GM12892 (cell line): ENCODE measurements around the gene LY86.

Experiments used
- DNase-seq: peaks from one replicate; pipeline ENCODE4 v3.0.0; 2011; ENCODE audit not compliant: insufficient read length
- FAIRE-seq: peaks from 2 replicates; lab custom pipeline; 2011; peaks lifted over from hg19 to GRCh38; lab: Jason Lieb, UNC
- POLR2A ChIP-seq: IDR thresholded peaks from 2 replicates; pipeline ENCODE4 v1.6.1; 2011; ENCODE audit warnings: low read depth, low read length, control low read depth
- POLR2AphosphoS5 ChIP-seq: IDR thresholded peaks from 2 replicates; pipeline ENCODE4 v1.6.1; 2011; ENCODE audit warnings: low read depth, low read length, control low read depth
- TAF1 ChIP-seq: IDR thresholded peaks from 2 replicates; pipeline ENCODE4 v1.6.1; 2011; ENCODE audit warnings: low read depth, mild to moderate bottlenecking, control low read depth, low read length, borderline replicate concordance

LY86 gene

GRCh38 chr6:6690144-6690483 is 101.6 kb downstream of the LY86 start:
- TF ChIP-seq TAF1 = no peak
- no peak for TF ChIP-seq POLR2AphosphoS5
- TF ChIP-seq POLR2A = no peak
- DNase-seq = no peak
- no peak for FAIRE-seq

- DNase-seq (no peak), FAIRE-seq (no peak)
- no peak for TF ChIP-seq POLR2AphosphoS5
- no peak for TF ChIP-seq POLR2A
- TF ChIP-seq TAF1 = no peak
Measured at GRCh38 chr6:6694368-6694780, 105.9 kb downstream of the LY86 start.

GRCh38 chr6:6694825-6695624 is 106.5 kb downstream of the LY86 start:
- FAIRE-seq (no peak), DNase-seq (no peak)
- TF ChIP-seq POLR2AphosphoS5 (no peak), TAF1 (no peak), POLR2A (no peak)

- TF ChIP-seq POLR2A (no peak), TAF1 (no peak), POLR2AphosphoS5 (no peak)
- DNase-seq (no peak), FAIRE-seq (no peak)
Measured at GRCh38 chr6:6695625-6696276, 107.2 kb downstream of the LY86 start.

GRCh38 chr6:6696867-6697531 is 108.5 kb downstream of the LY86 start:
- peak; percentile 35 for DNase-seq
- no peak for TF ChIP-seq POLR2A
- TF ChIP-seq POLR2AphosphoS5 = no peak
- no peak for TF ChIP-seq TAF1
- no peak for FAIRE-seq

- DNase-seq (no peak), FAIRE-seq (no peak)
- TF ChIP-seq POLR2A (no peak), POLR2AphosphoS5 (no peak), TAF1 (no peak)
Measured at GRCh38 chr6:6697620-6698019, 109.1 kb downstream of the LY86 start.

GRCh38 chr6:6699741-6700367 is 111.3 kb downstream of the LY86 start:
- DNase-seq (no peak), FAIRE-seq (no peak)

GRCh38 chr6:6700407-6701270 is 112.1 kb downstream of the LY86 start:
- no peak for FAIRE-seq
- TF ChIP-seq POLR2A (no peak), TAF1 (no peak), POLR2AphosphoS5 (no peak)
- DNase-seq = no peak

More at GRCh38 chr6:6699741-6700367, 111.3 kb downstream of the LY86 start:
- no peak for TF ChIP-seq POLR2A
- no peak for TF ChIP-seq TAF1
- TF ChIP-seq POLR2AphosphoS5 = no peak

- no peak for DNase-seq
- TF ChIP-seq POLR2AphosphoS5 = no peak
- FAIRE-seq = no peak
Measured at GRCh38 chr6:6701864-6702263, 113.3 kb downstream of the LY86 start.

GRCh38 chr6:6703699-6704098 is 115.2 kb downstream of the LY86 start:
- FAIRE-seq (no peak), DNase-seq (no peak)
- no peak for TF ChIP-seq POLR2AphosphoS5
- TF ChIP-seq TAF1 = no peak
- TF ChIP-seq POLR2A = no peak
